Measurements from ENCODE around the gene ZNF652. TPM values are rescaled to one million over a fixed set of nuclear protein-coding genes. Genes with fewer than 3 reads are reported as not detected.

Gene ZNF652
- total RNA-seq, 2 donors from 2014 or later, result 59.7 to 88.5 TPM

DNA sequence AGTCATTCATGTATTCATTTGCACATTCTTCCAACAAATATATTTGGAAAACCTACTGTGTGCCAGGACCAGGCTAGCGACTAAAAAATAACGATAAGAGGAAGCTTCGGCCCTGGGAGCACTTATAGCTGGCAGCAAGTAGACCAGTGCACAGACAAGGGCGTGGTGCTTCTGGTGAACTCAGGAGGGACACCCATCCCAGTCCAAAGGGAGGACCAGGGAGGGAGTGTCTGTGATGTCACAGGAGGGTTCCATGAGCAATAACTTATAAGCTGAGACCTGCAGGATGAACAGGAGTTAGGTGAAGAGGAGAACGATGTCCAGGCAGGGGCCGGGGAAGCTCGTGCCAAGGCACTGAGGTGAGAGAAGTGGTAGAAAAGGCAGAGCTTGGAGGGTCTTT lies 114.1 kb downstream of the ZNF652 start:
- no peak for DNase-seq (ENCODE audit: low spot score)
- TF ChIP-seq POLR2A (IDR thresholded peaks at IDR 0.05) (no peak), POLR2AphosphoS5 (IDR thresholded peaks at IDR 0.05) (no peak)
- TF ChIP-seq, protein P1, sequence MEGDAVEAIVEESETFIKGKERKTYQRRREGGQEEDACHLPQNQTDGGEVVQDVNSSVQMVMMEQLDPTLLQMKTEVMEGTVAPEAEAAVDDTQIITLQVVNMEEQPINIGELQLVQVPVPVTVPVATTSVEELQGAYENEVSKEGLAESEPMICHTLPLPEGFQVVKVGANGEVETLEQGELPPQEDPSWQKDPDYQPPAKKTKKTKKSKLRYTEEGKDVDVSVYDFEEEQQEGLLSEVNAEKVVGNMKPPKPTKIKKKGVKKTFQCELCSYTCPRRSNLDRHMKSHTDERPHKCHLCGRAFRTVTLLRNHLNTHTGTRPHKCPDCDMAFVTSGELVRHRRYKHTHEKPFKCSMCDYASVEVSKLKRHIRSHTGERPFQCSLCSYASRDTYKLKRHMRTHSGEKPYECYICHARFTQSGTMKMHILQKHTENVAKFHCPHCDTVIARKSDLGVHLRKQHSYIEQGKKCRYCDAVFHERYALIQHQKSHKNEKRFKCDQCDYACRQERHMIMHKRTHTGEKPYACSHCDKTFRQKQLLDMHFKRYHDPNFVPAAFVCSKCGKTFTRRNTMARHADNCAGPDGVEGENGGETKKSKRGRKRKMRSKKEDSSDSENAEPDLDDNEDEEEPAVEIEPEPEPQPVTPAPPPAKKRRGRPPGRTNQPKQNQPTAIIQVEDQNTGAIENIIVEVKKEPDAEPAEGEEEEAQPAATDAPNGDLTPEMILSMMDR (IDR thresholded peaks at IDR 0.05), result no peak
- no peaks in the 10 kb centered on the region for H3K9me3 ChIP-seq
- no peaks in the 10 kb centered on the region for H3K36me3 ChIP-seq
- no peak overlapping the region for H3K27ac ChIP-seq
- 90% methylated on average over 7 of the region's 7 CpGs for WGBS
- intact Hi-C loops (cut with DNase I), result no loop called here
- no peaks in the 10 kb centered on the region for H3K4me1 ChIP-seq (replicated peaks)
- no peak overlapping the region for H3K4me3 ChIP-seq
- H3K27me3 ChIP-seq (replicated peaks; ENCODE audit: insufficient read depth), result no peaks in the 10 kb centered on the region

DNA sequence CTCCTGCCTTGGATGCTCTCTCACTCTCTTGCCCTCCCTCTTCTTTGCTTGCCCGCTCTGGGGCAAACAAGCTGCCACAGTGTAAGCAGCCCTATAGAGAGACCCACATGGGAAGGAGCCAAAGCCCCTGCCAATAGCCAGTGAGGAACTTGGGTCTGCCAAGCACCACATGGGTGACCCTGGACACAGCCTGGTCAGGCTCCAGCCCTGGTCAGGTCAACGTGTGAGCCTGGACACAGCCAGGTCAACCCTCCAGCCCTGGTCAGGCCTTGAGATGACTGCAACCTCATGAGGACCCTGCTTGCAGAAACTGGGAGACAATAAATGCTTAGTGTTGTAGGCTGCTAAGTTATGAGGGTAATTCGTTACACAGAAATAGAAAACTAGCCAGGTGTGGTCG lies 117.2 kb downstream of the ZNF652 start:
- H3K4me1 ChIP-seq (replicated peaks), result no peaks in the 10 kb centered on the region
- 85% methylated on average over 4 of the region's 4 CpGs for WGBS
- H3K27me3 ChIP-seq (replicated peaks; ENCODE audit: insufficient read depth), result no peaks in the 10 kb centered on the region
- no peaks in the 10 kb centered on the region for H3K9me3 ChIP-seq
- intact Hi-C loops (cut with DNase I), result no loop called here
- H3K36me3 ChIP-seq, result no peaks in the 10 kb centered on the region
- H3K27ac ChIP-seq, result no peak overlapping the region
- H3K4me3 ChIP-seq, result no peak overlapping the region
- DNase-seq (ENCODE audit: low spot score), result no peak
- TF ChIP-seq POLR2AphosphoS5 (IDR thresholded peaks at IDR 0.05) (no peak), POLR2A (IDR thresholded peaks at IDR 0.05) (no peak)
- TF ChIP-seq, protein P1 (IDR thresholded peaks at IDR 0.05), result no peak

Small RNA genes within 50 kb of the gene (microRNA-seq; reads per million reads assigned to microRNA genes)
- not detected for gene MIR6129

Small RNA genes within 50 kb of the gene (small RNA-seq; reads per million reads assigned to genes)
- 0 reads per million in 2 donors for gene MIR6129

Other genes starting within 250 kb of the ZNF652 start
- not detected for gene B4GALNT2, start 229.5 kb downstream of the ZNF652 start, total RNA-seq
- 1 to 10 TPM in 1 of 2 donors, not detected in 1; 3.1 TPM for gene GNGT2, start 151.7 kb downstream of the ZNF652 start, total RNA-seq
- 1 to 10 TPM; 3.0 to 9.0 TPM for gene ABI3, start 151.5 kb downstream of the ZNF652 start, total RNA-seq
- 1 to 10 TPM in 1 of 2 donors, under 1 TPM in 1; 0.55 to 6.3 TPM for gene PHOSPHO1, start 131.5 kb downstream of the ZNF652 start, total RNA-seq
- gene PHB1, start 52.6 kb upstream of the ZNF652 start, total RNA-seq, result 100 to 1,000 TPM; 105 to 135 TPM
- 10 to 100 TPM; 30.1 to 34.4 TPM for gene NGFR, start 133.0 kb upstream of the ZNF652 start, total RNA-seq
- 10 to 100 TPM in 1 of 2 donors, 1 to 10 TPM in 1; 4.7 to 15.5 TPM for gene NXPH3, start 213.6 kb upstream of the ZNF652 start, total RNA-seq

Data from prostate gland (tissue), 2 donors.